HL-60 (cell line): Measurements from ENCODE around the gene ANKS1B.

ENCODE experiments used
- DNase-seq, 2 experiments: peaks; one replicate each; pipeline ENCODE4 v3.0.0-alpha.2; 2010 to 2020; ENCODE audit warnings: low read depth in 1 of 2, low spot score in 1 of 2
- H3K27ac ChIP-seq: fragments of 250-450 bp; sonication (Bioruptor Pico); replicated peaks from 2 replicates; pipeline ENCODE4 v1.5.1; 2020; ENCODE audit warnings: mild to moderate bottlenecking, moderate library complexity
- H3K27me3 ChIP-seq: fragments of 250-450 bp; sonication (Bioruptor Pico); 2 replicates; pipeline ENCODE4 v1.5.1; 2021; ENCODE audit warnings: mild to moderate bottlenecking, moderate library complexity; ENCODE audit not compliant: insufficient read depth, poor library complexity, severe bottlenecking
- H3K4me3 ChIP-seq: replicated peaks from 2 replicates; pipeline ENCODE4 v1.5.1; 2011; ENCODE audit warnings: mild to moderate bottlenecking, control low read depth, low read length; ENCODE audit not compliant: insufficient read depth
- CTCF ChIP-seq: IDR thresholded peaks from one replicate; pipeline ENCODE4 v1.5.1; 2011; ENCODE audit warnings: low read length, control low read depth, inconsistent platforms; ENCODE audit not compliant: insufficient read depth
- GABPA ChIP-seq: IDR thresholded peaks from 2 replicates; pipeline ENCODE4 v1.6.1; 2012; ENCODE audit warnings: low read depth
- POLR2AphosphoS5 ChIP-seq: IDR thresholded peaks from 2 replicates; pipeline ENCODE4 v1.6.1; 2012; ENCODE audit warnings: low read depth
- SPI1 ChIP-seq: IDR thresholded peaks from 2 replicates; pipeline ENCODE4 v1.6.1; 2012; ENCODE audit warnings: low read depth, mild to moderate bottlenecking, borderline replicate concordance
- TF ChIP-seq, protein P1 (sequence below): IDR thresholded peaks from 2 replicates; pipeline ENCODE4 v1.6.1; 2012; ENCODE audit warnings: low read depth; ENCODE audit not compliant: insufficient replicate concordance

The ANKS1B gene

GRCh38 chr12:99765469-99766114, 219.1 kb downstream of the ANKS1B start:
- TF ChIP-seq CTCF (no peak), POLR2AphosphoS5 (no peak), SPI1 (no peak), GABPA (no peak)
- TF ChIP-seq, protein P1, sequence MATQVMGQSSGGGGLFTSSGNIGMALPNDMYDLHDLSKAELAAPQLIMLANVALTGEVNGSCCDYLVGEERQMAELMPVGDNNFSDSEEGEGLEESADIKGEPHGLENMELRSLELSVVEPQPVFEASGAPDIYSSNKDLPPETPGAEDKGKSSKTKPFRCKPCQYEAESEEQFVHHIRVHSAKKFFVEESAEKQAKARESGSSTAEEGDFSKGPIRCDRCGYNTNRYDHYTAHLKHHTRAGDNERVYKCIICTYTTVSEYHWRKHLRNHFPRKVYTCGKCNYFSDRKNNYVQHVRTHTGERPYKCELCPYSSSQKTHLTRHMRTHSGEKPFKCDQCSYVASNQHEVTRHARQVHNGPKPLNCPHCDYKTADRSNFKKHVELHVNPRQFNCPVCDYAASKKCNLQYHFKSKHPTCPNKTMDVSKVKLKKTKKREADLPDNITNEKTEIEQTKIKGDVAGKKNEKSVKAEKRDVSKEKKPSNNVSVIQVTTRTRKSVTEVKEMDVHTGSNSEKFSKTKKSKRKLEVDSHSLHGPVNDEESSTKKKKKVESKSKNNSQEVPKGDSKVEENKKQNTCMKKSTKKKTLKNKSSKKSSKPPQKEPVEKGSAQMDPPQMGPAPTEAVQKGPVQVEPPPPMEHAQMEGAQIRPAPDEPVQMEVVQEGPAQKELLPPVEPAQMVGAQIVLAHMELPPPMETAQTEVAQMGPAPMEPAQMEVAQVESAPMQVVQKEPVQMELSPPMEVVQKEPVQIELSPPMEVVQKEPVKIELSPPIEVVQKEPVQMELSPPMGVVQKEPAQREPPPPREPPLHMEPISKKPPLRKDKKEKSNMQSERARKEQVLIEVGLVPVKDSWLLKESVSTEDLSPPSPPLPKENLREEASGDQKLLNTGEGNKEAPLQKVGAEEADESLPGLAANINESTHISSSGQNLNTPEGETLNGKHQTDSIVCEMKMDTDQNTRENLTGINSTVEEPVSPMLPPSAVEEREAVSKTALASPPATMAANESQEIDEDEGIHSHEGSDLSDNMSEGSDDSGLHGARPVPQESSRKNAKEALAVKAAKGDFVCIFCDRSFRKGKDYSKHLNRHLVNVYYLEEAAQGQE, result no peak

GRCh38 chr12:99759444-99759843, 225.3 kb downstream of the ANKS1B start:
- Histone ChIP-seq H3K27me3 (no peaks in the 10 kb centered on the region), H3K4me3 (no peak overlapping the region), H3K27ac (no peak overlapping the region)
- TF ChIP-seq CTCF (no peak), SPI1 (no peak), GABPA (no peak), POLR2AphosphoS5 (no peak)
- TF ChIP-seq, protein P1, result no peak
- no peak for DNase-seq

More at GRCh38 chr12:99765469-99766114, 219.1 kb downstream of the ANKS1B start:
- Histone ChIP-seq H3K4me3 (no peak overlapping the region), H3K27me3 (no peaks in the 10 kb centered on the region), H3K27ac (no peak overlapping the region)
- DNase-seq, result no peak

DNA sequence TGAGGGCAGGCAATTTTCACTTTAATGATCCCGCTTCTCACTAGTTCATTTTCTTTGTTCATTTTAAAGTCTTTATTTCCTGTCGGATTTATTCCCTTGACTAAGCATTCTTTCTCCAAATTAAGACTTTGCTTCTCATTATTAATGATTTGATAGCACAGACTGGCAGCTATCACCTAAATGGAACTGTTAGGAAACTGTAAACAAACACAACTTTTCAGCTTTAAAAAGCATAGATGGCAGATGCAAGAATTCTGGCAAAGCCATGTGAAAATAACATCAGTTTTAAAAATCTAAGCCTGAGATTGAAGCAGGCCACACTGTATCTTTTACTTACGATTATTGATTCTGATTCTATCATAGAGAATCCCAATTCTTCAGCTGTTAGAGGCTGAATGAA, 225.7 kb downstream of the ANKS1B start:
- TF ChIP-seq, protein P1, result no peak
- TF ChIP-seq SPI1 (no peak), GABPA (no peak), CTCF (no peak), POLR2AphosphoS5 (no peak)
- Histone ChIP-seq H3K27me3 (no peaks in the 10 kb centered on the region), H3K27ac (no peak overlapping the region), H3K4me3 (no peak overlapping the region)
- no peak for DNase-seq
